HUES64 (cell line): Measurements from ENCODE around the gene SUCLG2.
"Not testable (repeated sequence)": the region's sequence is repeated elsewhere in the genome, so short reads cannot be mapped to it uniquely, and the experiment has no call there.

ENCODE experiments used
- H3K27ac ChIP-seq: 2 replicates; pipeline ENCODE4 v1.7.0; 2013; ENCODE audit warnings: low read depth, low read length, inconsistent platforms
- H3K27me3 ChIP-seq: 2 replicates; pipeline ENCODE4 v1.6.1; 2013; ENCODE audit warnings: mild to moderate bottlenecking, low read length; ENCODE audit not compliant: insufficient read depth
- H3K36me3 ChIP-seq: 2 replicates; pipeline ENCODE4 v1.6.1; 2013; ENCODE audit warnings: mild to moderate bottlenecking, low read length; ENCODE audit not compliant: insufficient read depth
- H3K4me1 ChIP-seq: 2 replicates; pipeline ENCODE4 v1.6.1; 2013; ENCODE audit warnings: mild to moderate bottlenecking, low read length, moderate library complexity; ENCODE audit not compliant: insufficient read depth
- H3K4me3 ChIP-seq: 2 replicates; pipeline ENCODE4 v1.5.1; 2013; ENCODE audit warnings: mild to moderate bottlenecking, low read length, moderate library complexity
- H3K9ac ChIP-seq: 2 replicates; pipeline ENCODE4 v1.6.1; 2013; ENCODE audit warnings: mild to moderate bottlenecking, low read depth, low read length
- H3K9me3 ChIP-seq: 2 replicates; pipeline ENCODE4 v1.6.1; 2013; ENCODE audit warnings: low read depth, low read length; ENCODE audit not compliant: insufficient read depth
- WGBS: fragments of 150-250, 120-280 bp; methylation state at CpG from one replicate; pipeline ENCODE4 v1.1.7; 2013; ENCODE audit warnings: missing lambda C conversion rate; 5-methylcytosine and 5-hydroxymethylcytosine counted together

SUCLG2 gene

GRCh38 chr3:67559029-67559605, 95.3 kb downstream of the SUCLG2 start:
- H3K9me3 ChIP-seq, result no peaks in the 10 kb centered on the region
- H3K36me3 ChIP-seq, result no peaks in the 10 kb centered on the region
- no peak overlapping the region for H3K4me3 ChIP-seq
- no peaks in the 10 kb centered on the region for H3K4me1 ChIP-seq
- no peaks in the 10 kb centered on the region for H3K27me3 ChIP-seq
- no peak overlapping the region for H3K27ac ChIP-seq
- H3K9ac ChIP-seq, result no peak overlapping the region
- WGBS, result 95% methylated on average over 2 of the region's 7 CpGs

- H3K36me3 ChIP-seq, result no peaks in the 10 kb centered on the region
- 98% methylated on average over 4 of the region's 4 CpGs for WGBS
- H3K9ac ChIP-seq, result no peak overlapping the region
- no peak overlapping the region for H3K4me3 ChIP-seq
- no peaks in the 10 kb centered on the region for H3K4me1 ChIP-seq
- no peaks in the 10 kb centered on the region for H3K9me3 ChIP-seq
- H3K27me3 ChIP-seq, result no peaks in the 10 kb centered on the region
- no peak overlapping the region for H3K27ac ChIP-seq
Observed at GRCh38 chr3:67558426-67558825, 96.0 kb downstream of the SUCLG2 start.

GRCh38 chr3:67557848-67558355, 96.5 kb downstream of the SUCLG2 start:
- Histone ChIP-seq H3K9me3 (no peaks in the 10 kb centered on the region), H3K9ac (no peak overlapping the region), H3K4me3 (no peak overlapping the region), H3K27ac (no peak overlapping the region), H3K36me3 (no peaks in the 10 kb centered on the region), H3K27me3 (no peaks in the 10 kb centered on the region), H3K4me1 (no peaks in the 10 kb centered on the region)
- WGBS, result 75% methylated on average over 1 of the region's 3 CpGs

GRCh38 chr3:67551361-67552016, 102.9 kb downstream of the SUCLG2 start:
- WGBS, result 91% methylated on average over 6 of the region's 6 CpGs
- Histone ChIP-seq H3K27ac (no peak overlapping the region), H3K36me3 (no peaks in the 10 kb centered on the region), H3K4me3 (no peak overlapping the region), H3K9ac (no peak overlapping the region), H3K27me3 (no peaks in the 10 kb centered on the region), H3K4me1 (no peaks in the 10 kb centered on the region), H3K9me3 (no peaks in the 10 kb centered on the region)

GRCh38 chr3:67550541-67550940, 103.9 kb downstream of the SUCLG2 start:
- Histone ChIP-seq H3K9me3 (no peaks in the 10 kb centered on the region), H3K4me3 (no peak overlapping the region), H3K4me1 (no peaks in the 10 kb centered on the region), H3K27ac (no peak overlapping the region), H3K36me3 (no peaks in the 10 kb centered on the region), H3K27me3 (no peaks in the 10 kb centered on the region), H3K9ac (no peak overlapping the region)
- WGBS, result 95% methylated on average over 3 of the region's 7 CpGs

GRCh38 chr3:67542502-67543250, 111.7 kb downstream of the SUCLG2 start:
- not testable (repeated sequence) for H3K4me3 ChIP-seq, H3K27ac ChIP-seq, H3K36me3 ChIP-seq, H3K27me3 ChIP-seq, H3K9me3 ChIP-seq, H3K4me1 ChIP-seq, H3K9ac ChIP-seq
- WGBS, result 80% methylated on average over 2 of the region's 3 CpGs

- H3K9me3 ChIP-seq, result no peaks in the 10 kb centered on the region
- no peak overlapping the region for H3K27ac ChIP-seq
- no peaks in the 10 kb centered on the region for H3K36me3 ChIP-seq
- H3K4me3 ChIP-seq, result no peak overlapping the region
- no peaks in the 10 kb centered on the region for H3K4me1 ChIP-seq
- H3K27me3 ChIP-seq, result no peaks in the 10 kb centered on the region
- WGBS, result 86% methylated on average over 8 of the region's 8 CpGs
- no peak overlapping the region for H3K9ac ChIP-seq
Observed at GRCh38 chr3:67540198-67540894, 114.1 kb downstream of the SUCLG2 start.

GRCh38 chr3:67537203-67537602, 117.2 kb downstream of the SUCLG2 start:
- not testable (repeated sequence) for H3K4me3 ChIP-seq, H3K27me3 ChIP-seq, H3K9ac ChIP-seq, H3K27ac ChIP-seq, H3K9me3 ChIP-seq, H3K4me1 ChIP-seq, H3K36me3 ChIP-seq
- 96% methylated on average over 4 of the region's 4 CpGs for WGBS

- H3K4me1 ChIP-seq, result no peaks in the 10 kb centered on the region
Observed at GRCh38 chr3:67535006-67535405, 119.4 kb downstream of the SUCLG2 start.

GRCh38 chr3:67534594-67534993, 119.8 kb downstream of the SUCLG2 start:
- H3K27me3 ChIP-seq, result no peaks in the 10 kb centered on the region
- H3K4me3 ChIP-seq, result no peak overlapping the region
- no peak overlapping the region for H3K27ac ChIP-seq
- no peaks in the 10 kb centered on the region for H3K4me1 ChIP-seq
- no peaks in the 10 kb centered on the region for H3K9me3 ChIP-seq
- no peak overlapping the region for H3K9ac ChIP-seq
- H3K36me3 ChIP-seq, result no peaks in the 10 kb centered on the region

More at GRCh38 chr3:67535006-67535405, 119.4 kb downstream of the SUCLG2 start:
- WGBS, result 96% methylated on average over 3 of the region's 3 CpGs
- Histone ChIP-seq H3K36me3 (no peaks in the 10 kb centered on the region), H3K9me3 (no peaks in the 10 kb centered on the region), H3K27ac (no peak overlapping the region), H3K9ac (no peak overlapping the region), H3K4me3 (no peak overlapping the region), H3K27me3 (no peaks in the 10 kb centered on the region)
